ENCODE measurements around the gene LY6G6D.

LY6G6D gene

DNA sequence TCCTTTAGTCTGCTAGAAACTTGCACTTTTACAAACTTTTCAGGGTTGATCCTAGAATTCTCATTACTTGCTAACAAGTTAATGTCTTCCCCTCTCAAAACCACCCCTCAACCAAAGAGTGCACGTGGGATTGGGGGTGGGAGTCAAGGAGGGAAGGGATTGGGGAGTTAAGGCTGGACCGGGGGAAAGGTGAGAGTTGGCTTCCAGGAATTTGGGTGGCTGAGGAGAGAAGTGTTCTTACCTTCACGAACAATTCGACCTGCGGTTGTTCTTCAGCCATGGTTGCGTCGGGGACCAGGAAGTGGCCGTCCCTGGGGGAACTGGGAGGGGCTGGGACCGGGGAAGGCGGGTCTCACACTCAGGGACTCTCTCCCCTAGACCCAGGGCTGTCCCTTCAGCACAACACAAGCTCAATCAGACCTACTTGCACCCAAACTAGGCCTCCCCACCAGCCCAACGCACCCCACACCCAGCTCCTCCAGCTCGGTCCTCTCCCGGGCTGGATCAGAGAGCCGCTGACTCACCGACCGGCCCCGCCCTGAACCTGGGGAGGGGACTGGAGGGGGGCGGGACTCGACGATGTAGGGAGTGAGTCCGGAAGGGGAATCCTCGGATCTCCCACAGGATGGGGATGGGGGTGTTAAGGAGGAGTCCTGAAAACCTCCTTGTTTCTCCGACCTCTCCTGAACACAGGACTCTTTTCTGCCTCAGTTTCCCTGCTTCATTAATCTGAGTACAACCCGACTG is 21.0 kb downstream of the LY6G6D start, which contains the start of gene CLIC1:
TSS of gene CLIC1 (minus strand) at position 510 of the 747 bp plus-strand sequence. CDS start at position 280, 230 bp downstream.
- peak within 1 kb of the TSS; percentile 63 for H3K4me3 ChIP-seq (ENCODE audit: low read depth, low read length)
- in situ Hi-C loops (cut with HindIII; ENCODE audit: low sequenced_read_pairs), result no loop called here
- DNase-seq (ENCODE audit: low read depth, low spot score), result peak; percentile 86
- TF ChIP-seq, protein P1, sequence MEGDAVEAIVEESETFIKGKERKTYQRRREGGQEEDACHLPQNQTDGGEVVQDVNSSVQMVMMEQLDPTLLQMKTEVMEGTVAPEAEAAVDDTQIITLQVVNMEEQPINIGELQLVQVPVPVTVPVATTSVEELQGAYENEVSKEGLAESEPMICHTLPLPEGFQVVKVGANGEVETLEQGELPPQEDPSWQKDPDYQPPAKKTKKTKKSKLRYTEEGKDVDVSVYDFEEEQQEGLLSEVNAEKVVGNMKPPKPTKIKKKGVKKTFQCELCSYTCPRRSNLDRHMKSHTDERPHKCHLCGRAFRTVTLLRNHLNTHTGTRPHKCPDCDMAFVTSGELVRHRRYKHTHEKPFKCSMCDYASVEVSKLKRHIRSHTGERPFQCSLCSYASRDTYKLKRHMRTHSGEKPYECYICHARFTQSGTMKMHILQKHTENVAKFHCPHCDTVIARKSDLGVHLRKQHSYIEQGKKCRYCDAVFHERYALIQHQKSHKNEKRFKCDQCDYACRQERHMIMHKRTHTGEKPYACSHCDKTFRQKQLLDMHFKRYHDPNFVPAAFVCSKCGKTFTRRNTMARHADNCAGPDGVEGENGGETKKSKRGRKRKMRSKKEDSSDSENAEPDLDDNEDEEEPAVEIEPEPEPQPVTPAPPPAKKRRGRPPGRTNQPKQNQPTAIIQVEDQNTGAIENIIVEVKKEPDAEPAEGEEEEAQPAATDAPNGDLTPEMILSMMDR (IDR thresholded peaks at IDR 0.05; ENCODE audit: low read depth, low read length), result no peak

DNA sequence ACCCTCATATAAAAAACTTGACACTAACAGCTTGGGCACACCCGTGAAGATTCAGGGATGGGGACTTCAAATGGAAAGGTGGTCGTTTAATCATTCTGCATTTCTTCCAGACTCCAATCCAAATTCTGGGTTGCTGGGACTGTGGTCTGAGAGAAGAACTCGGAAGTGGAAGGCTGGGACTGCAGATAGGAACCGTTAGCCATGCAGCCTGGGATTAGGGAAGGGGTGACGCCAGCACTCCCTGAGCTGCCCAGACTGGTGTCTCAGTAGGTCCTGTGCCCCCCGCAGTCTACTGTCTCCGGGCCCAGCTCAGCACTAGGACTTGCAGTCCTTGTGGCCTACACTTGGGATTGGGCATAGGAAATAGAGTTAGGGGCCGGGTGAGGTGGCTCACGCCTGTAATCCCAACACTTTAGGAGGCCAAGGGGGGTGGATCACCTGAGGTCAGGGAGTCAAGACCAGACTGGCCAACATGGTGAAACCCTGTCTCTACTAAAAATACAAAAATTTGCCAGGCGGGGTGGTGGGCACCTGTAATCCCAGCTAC is 21.7 kb downstream of the LY6G6D start:
- in situ Hi-C loops (cut with HindIII; ENCODE audit: low sequenced_read_pairs), result no loop called here

DNA sequence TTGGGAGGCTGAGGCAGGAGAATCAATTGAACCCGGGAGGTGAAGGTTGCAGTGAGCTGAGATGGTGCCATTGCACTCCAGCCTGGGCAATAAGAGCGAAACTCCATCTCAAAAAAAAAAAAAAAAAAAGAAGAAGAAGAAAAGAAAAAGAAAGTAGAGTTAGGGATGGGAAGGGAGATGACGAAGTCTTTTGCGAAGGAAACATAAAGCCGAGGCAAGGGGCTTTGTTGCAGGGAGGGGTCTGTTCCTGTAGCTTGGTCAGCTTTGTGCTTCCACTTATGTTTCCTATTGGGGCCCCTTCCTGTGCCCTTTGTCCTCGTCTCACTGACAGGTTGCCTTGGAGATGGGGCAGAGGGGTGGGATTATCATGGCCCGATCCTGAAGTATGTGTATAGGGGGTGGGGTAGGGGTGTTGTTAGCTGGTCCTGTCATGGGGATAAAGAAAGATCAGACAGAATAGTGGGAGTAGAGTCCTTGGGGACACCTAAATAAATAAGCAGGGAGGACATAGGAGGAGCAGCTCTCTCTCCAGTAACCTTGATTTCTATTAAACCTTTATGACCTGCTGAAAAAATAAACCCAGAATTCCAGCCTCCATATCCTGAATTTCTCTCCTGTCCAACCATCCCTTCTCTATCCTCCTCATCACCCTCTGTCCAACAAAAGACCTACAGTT is 22.3 kb downstream of the LY6G6D start:
- no peak for DNase-seq (ENCODE audit: low read depth, low spot score)
- H3K4me3 ChIP-seq (ENCODE audit: low read depth, low read length), result no peak overlapping the region
- in situ Hi-C loops (cut with HindIII; ENCODE audit: low sequenced_read_pairs), result no loop called here
- TF ChIP-seq, protein P1 (IDR thresholded peaks at IDR 0.05; ENCODE audit: low read depth, low read length), result no peak

More for the DNA sequence above, 21.7 kb downstream of the LY6G6D start:
- no peak for DNase-seq (ENCODE audit: low read depth, low spot score)
- peak overlapping the region; percentile 63 for H3K4me3 ChIP-seq (ENCODE audit: low read depth, low read length)
- TF ChIP-seq, protein P1 (IDR thresholded peaks at IDR 0.05; ENCODE audit: low read depth, low read length), result no peak

DNA sequence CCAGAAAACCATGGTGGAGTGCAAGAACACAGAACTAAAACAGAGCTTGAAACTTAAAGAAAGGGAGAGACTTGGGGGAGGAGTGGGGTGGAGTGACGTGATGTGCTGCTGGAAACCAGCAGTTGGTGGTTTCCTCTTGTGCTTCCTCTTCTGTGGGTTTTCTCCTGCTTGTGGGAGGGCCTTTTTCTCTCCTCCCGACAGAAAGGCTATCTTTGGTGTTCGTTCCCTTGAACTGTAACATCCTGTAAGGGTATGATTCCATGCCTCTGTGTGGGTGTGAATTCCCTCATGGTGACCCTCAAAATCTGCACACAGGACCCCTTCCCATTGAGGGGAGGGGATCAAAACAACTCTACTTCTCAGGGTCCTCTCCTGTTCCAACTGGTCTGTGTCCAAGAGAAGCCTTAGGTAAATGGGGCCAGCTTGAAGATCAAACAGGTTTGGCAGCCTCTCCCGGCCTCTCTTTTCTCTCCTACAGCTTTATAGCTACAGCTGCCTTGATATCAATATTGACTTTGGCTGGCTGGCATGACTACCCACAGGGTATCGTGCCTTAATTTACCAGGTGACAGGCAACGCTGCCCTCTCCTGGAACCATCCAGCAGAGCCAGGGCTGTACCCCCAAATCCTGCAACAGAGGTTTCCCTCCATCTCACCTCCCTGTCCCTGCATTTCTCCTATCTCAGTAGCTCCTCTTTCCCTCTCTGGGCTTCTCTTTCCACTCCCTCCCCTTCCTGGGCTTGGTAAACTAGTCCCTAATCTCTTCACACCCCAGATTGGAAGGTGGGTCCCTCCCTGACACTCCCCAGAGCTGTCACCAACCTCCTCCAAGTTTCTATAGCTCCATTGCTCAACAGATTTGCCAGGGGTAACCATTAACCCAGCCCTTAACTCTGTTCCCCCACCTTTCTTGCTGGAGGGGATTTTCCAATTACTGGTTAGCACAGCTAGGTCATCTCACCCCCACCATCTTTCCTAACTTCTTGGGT is 23.1 kb downstream of the LY6G6D start:
- TF ChIP-seq, protein P1 (IDR thresholded peaks at IDR 0.05; ENCODE audit: low read depth, low read length), result peak; percentile 33
- in situ Hi-C loops (cut with HindIII; ENCODE audit: low sequenced_read_pairs), result no loop called here
- peak; percentile 91 for DNase-seq (ENCODE audit: low read depth, low spot score)
- H3K4me3 ChIP-seq (ENCODE audit: low read depth, low read length), result peak overlapping the region; percentile 12

DNA sequence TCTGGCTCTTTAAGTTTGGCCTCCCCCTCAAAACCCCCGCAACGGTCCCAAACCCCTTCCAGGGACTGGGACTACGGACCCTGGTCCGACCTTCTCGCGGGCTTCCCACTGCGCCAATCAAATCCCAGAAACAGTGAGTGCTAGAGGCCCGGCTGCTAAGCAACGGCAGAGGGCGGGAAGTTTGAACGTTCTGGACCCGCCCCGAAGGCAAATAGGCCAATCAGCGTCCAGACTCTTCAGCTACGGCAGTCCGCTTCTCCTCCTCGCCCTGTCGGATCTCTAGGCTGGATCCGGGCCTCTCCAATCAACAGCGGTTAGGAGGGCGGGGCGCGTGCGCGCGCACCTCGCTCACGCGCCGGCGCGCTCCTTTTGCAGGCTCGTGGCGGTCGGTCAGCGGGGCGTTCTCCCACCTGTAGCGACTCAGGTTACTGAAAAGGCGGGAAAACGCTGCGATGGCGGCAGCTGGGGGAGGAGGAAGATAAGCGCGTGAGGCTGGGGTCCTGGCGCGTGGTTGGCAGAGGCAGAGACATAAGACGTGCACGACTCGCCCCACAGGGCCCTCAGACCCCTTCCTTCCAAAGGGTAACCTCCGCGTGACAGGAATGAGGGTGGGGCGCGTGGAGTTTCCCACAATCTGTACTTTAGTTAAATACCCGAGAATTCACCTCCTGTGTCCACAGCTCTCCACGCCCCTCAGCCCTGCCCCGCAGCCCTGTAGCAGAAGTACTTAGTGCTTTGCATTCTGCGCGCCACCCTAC is 24.7 kb downstream of the LY6G6D start, which contains the start of gene MSH5:
TSS of gene MSH5 (plus strand) at position 367 of the 758 bp plus-strand sequence. CDS start 462 bp downstream, outside the sequence.
- in situ Hi-C loops (cut with HindIII; ENCODE audit: low sequenced_read_pairs), result no loop called here
- DNase-seq (ENCODE audit: low read depth, low spot score), result peak; percentile 99
- H3K4me3 ChIP-seq (ENCODE audit: low read depth, low read length), result peak within 1 kb of the TSS; percentile 82
- TF ChIP-seq, protein P1 (IDR thresholded peaks at IDR 0.05; ENCODE audit: low read depth, low read length), result no peak
